PC-9 (cell line): ENCODE measurements around the gene OR52E5. TPM values are rescaled to one million over a fixed set of nuclear protein-coding genes. Genes with fewer than 3 reads are reported as not detected.

Experiments
- BruUV-seq: library from RNA; stranded (reverse); fragments of 400-500 nt; replicated peaks from 2 replicates; lab custom pipeline; 2021; lab: Mats Ljungman, UMichigan
- CTCF ChIA-PET: fragments of 300-600 bp; sonication (Branson Sonifier 250); formaldehyde crosslinking; loops from one replicate; lab custom pipeline; 2022; ENCODE audit warnings: antibody characterized with exemption; lab: Charles Lee
- POLR2A ChIA-PET: fragments of 300-600 bp; sonication (Branson Sonifier 250); formaldehyde crosslinking; loops from one replicate; lab custom pipeline; 2022; ENCODE audit warnings: antibody characterized with exemption; ENCODE audit not compliant: unreplicated experiment; lab: Charles Lee
- DNase-seq, 2 experiments: peaks; one replicate each; pipeline versions ENCODE4 v3.0.0 to v3.0.0-alpha.2; 2015 to 2022; ENCODE audit warnings: mixed read lengths in 1 of 2
- H2AFZ ChIP-seq: fragments of 200-600 bp; sonication (generic); 2 replicates; pipeline ENCODE4 v1.8.1; 2017; ENCODE audit warnings: antibody characterized with exemption
- H3F3A ChIP-seq: fragments of 200-600 bp; sonication (generic); 2 replicates; pipeline ENCODE4 v1.8.1; 2017; ENCODE audit warnings: antibody characterized with exemption, mild to moderate bottlenecking, low read depth; ENCODE audit not compliant: insufficient read depth
- H3K27ac ChIP-seq: fragments of 200-600 bp; sonication (generic); 2 replicates; pipeline ENCODE4 v1.6.1; 2016; ENCODE audit warnings: mixed run types
- H3K27me3 ChIP-seq: fragments of 200-600 bp; sonication (generic); 2 replicates; pipeline ENCODE4 v1.6.1; 2016; ENCODE audit warnings: low read depth, mixed run types; ENCODE audit not compliant: insufficient read depth
- H3K36me3 ChIP-seq: fragments of 200-600 bp; sonication (generic); 2 replicates; pipeline ENCODE4 v1.6.1; 2016; ENCODE audit warnings: low read depth, mixed run types
- H3K4me1 ChIP-seq: fragments of 200-600 bp; sonication (generic); replicated peaks from 2 replicates; pipeline ENCODE4 v1.6.1; 2016; ENCODE audit warnings: mixed run types; ENCODE audit not compliant: insufficient read depth
- H3K4me2 ChIP-seq: fragments of 200-600 bp; sonication (generic); 2 replicates; pipeline ENCODE4 v1.6.1; 2017; ENCODE audit warnings: mixed run types
- H3K4me3 ChIP-seq: fragments of 200-600 bp; sonication (generic); 2 replicates; pipeline ENCODE4 v1.6.1; 2016; ENCODE audit warnings: mixed run types
- H3K79me2 ChIP-seq: fragments of 200-600 bp; sonication (generic); 2 replicates; pipeline ENCODE4 v1.6.1; 2017; ENCODE audit warnings: low read depth, mixed run types
- H3K9me2 ChIP-seq: fragments of 200-600 bp; sonication (generic); 2 replicates; pipeline ENCODE4 v1.8.1; 2017; ENCODE audit warnings: mild to moderate bottlenecking; ENCODE audit not compliant: insufficient read depth
- H3K9me3 ChIP-seq: fragments of 200-600 bp; sonication (generic); 2 replicates; pipeline ENCODE4 v1.8.1; 2016; ENCODE audit warnings: low read depth; ENCODE audit not compliant: insufficient read depth
- H4K20me1 ChIP-seq: fragments of 200-600 bp; sonication (generic); 2 replicates; pipeline ENCODE4 v1.8.1; 2017; ENCODE audit not compliant: insufficient read depth
- CTCF ChIP-seq: fragments of 200-600 bp; sonication (generic); conservative IDR thresholded peaks from 2 replicates; pipeline ENCODE4 v1.6.1; 2017; ENCODE audit warnings: mixed run types, antibody characterized with exemption, mild to moderate bottlenecking, moderate library complexity
- EZH2 ChIP-seq: fragments of 200-600 bp; sonication (generic); IDR thresholded peaks from 2 replicates; pipeline ENCODE4 v1.8.0; 2017; ENCODE audit warnings: antibody characterized with exemption, low read depth
- intact Hi-C: fragments of 100-400 bp; cut with micrococcal nuclease; formaldehyde crosslinking; loops from one replicate; pipeline ENCODE4 v1.10.0; 2022; ENCODE audit not compliant: unreplicated experiment
- total RNA-seq: library from RNA; stranded (reverse); gene quantifications from 2 replicates; pipeline ENCODE4 v1.2.3, GENCODE V29; 2021

Gene OR52E5
- total RNA-seq, 1 experiment from 2014 or later: not detected

DNA sequence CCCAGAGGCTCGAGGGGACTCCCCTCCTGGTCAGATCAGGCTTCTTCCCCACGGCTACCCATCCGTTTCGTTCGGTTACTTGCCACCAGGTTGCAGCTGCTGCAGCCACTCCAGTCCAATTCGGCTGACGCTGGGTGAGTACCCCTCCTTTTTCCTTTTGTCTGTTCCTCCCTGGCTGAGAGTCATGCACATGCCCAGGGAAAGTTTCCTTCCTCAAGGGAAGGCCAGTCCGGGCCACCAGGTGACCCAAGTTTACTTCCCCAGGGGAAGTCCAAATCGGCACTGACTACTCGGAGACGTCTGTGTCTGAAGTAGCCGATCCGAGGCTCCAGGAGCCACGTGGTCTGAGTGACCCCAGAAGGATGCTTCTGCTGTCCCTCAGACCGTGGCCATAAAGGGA lies 35.8 kb downstream of the OR52E5 start:
- intact Hi-C loops: no loop called here
- Histone ChIP-seq H3K4me3 (no peak overlapping the region), H3K79me2 (no peaks in the 10 kb centered on the region), H3K9me3 (no peaks in the 10 kb centered on the region), H3K4me1 (no peaks in the 10 kb centered on the region), H3K27me3 (peaks cover 12% of the 10 kb centered on the region), H4K20me1 (no peaks in the 10 kb centered on the region), H3K4me2 (no peak overlapping the region), H3K9me2 (no peaks in the 10 kb centered on the region), H3K36me3 (no peaks in the 10 kb centered on the region), H2AFZ (no peak overlapping the region), H3F3A (no peaks in the 10 kb centered on the region), H3K27ac (no peak overlapping the region)
- CTCF ChIA-PET: no interaction called here
- no peak for DNase-seq
- no TSS peak for BruUV-seq
- POLR2A ChIA-PET: no interaction called here
- no peak for TF ChIP-seq CTCF
- no peak for TF ChIP-seq EZH2

DNA sequence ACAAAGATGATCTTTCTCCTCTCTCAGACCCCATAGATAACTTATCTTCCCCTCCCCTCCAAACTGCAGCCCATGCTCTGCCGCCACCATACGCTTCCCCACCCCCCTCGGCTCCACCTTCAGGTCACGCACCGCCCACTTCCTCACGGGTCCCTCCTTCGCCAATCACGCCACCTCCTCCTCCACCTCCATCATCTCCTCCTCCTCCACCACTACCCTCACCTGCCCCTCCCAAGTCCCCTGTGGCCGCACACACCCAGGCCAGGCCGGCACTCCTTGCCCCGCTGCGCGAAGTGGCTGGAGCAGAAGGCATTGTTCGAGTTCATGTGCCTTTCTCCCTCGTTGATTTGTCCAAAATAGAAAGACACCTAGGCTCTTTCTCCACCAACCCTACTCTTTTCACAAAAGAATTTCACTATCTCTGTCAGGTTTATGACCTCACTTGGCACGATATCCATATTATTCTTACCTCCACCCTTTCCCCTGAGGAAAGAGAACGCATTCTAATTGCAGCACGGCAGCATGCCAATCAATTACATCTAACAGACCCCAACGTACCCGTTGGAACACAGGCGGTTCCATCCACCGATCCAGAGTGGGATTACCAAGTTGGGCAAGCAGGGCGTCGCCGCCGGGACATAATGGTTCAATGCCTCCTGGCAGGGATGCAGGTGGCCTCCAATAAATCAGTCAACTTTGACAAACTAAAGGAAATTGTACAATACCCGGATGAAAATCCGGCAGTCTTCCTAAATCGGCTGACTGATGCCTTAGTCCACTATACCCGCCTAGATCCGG lies 36.8 kb downstream of the OR52E5 start:
- Histone ChIP-seq H3K36me3 (no peaks in the 10 kb centered on the region), H3K4me1 (no peaks in the 10 kb centered on the region), H3K27me3 (peaks cover 12% of the 10 kb centered on the region), H4K20me1 (no peaks in the 10 kb centered on the region), H3K4me2 (no peak overlapping the region), H3F3A (no peaks in the 10 kb centered on the region), H3K9me2 (no peaks in the 10 kb centered on the region), H3K79me2 (no peaks in the 10 kb centered on the region), H2AFZ (no peak overlapping the region), H3K9me3 (no peaks in the 10 kb centered on the region), H3K27ac (no peak overlapping the region), H3K4me3 (no peak overlapping the region)
- intact Hi-C loops: no loop called here
- TF ChIP-seq CTCF (no peak), EZH2 (no peak)
- ChIA-PET POLR2A (no interaction called here), CTCF (no interaction called here)
- no peak for DNase-seq
- BruUV-seq: no TSS peak

DNA sequence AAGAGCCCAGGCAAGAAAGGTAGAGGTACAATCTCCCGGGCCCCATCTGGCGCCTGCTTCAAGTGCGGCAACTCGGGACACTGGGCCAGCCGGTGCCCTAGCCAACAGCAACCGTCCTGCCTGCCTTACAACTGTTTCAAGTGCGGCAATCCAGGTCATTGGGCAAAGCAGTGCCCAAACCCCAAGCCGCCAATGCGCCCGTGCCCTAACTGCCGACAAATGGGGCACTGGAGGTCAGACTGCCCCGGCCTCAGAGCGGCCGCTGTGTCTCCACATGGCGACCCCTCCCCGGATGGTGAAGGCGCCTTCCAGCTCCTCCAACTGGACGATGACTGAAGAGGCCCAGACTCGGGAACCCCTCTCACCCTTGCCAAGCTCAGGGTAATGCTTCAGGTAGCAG lies 37.6 kb downstream of the OR52E5 start:
- no peaks in the 10 kb centered on the region for H3K9me2 ChIP-seq
- BruUV-seq: no TSS peak
- no peaks in the 10 kb centered on the region for H4K20me1 ChIP-seq
- no peaks in the 10 kb centered on the region for H3K9me3 ChIP-seq
- H3K4me2 ChIP-seq: no peak overlapping the region
- H3K79me2 ChIP-seq: no peaks in the 10 kb centered on the region
- H3K27me3 ChIP-seq: peaks cover 12% of the 10 kb centered on the region
- H3K4me1 ChIP-seq: no peaks in the 10 kb centered on the region
- ChIA-PET CTCF (no interaction called here), POLR2A (no interaction called here)
- TF ChIP-seq EZH2 (no peak), CTCF (no peak)
- H3K4me3 ChIP-seq: no peak overlapping the region
- H3K36me3 ChIP-seq: no peaks in the 10 kb centered on the region
- intact Hi-C loops: no loop called here
- no peak overlapping the region for H3K27ac ChIP-seq
- H3F3A ChIP-seq: no peaks in the 10 kb centered on the region
- DNase-seq: no peak
- H2AFZ ChIP-seq: no peak overlapping the region
